A673 (cell line): ENCODE results near the gene CDKAL1. TPM values are rescaled to one million over a fixed set of nuclear protein-coding genes. Genes with fewer than 3 reads are reported as not detected.

ENCODE experiments used
- BruUV-seq: library from RNA; stranded (reverse); fragments of 400-500 nt; replicated peaks from 2 replicates; lab custom pipeline; 2021; lab: Mats Ljungman, UMichigan
- CTCF ChIA-PET: fragments of 300-600 bp; sonication (Branson Sonifier 250); formaldehyde crosslinking; loops from one replicate; lab custom pipeline; 2022; ENCODE audit warnings: antibody characterized with exemption; lab: Charles Lee
- POLR2A ChIA-PET: fragments of 300-600 bp; sonication (Branson Sonifier 250); formaldehyde crosslinking; loops from one replicate; lab custom pipeline; 2022; ENCODE audit warnings: antibody characterized with exemption; ENCODE audit not compliant: low non-redundant PET; lab: Charles Lee
- DNase-seq: peaks from one replicate; pipeline ENCODE4 v3.0.0-alpha.2; 2015; ENCODE audit warnings: low spot score
- H3K27ac ChIP-seq: fragments of 200-600 bp; sonication (generic); 2 replicates; pipeline ENCODE4 v1.5.1; 2016; ENCODE audit warnings: mixed run types, low read depth, mild to moderate bottlenecking, mixed read lengths, antibody characterized with exemption, low read length; ENCODE audit not compliant: poor library complexity, severe bottlenecking
- H3K27me3 ChIP-seq: fragments of 200-600 bp; sonication (generic); replicated peaks from 2 replicates; pipeline ENCODE4 v1.6.1; 2017; ENCODE audit warnings: mixed run types, low read depth, mild to moderate bottlenecking, mixed read lengths, antibody characterized with exemption, low read length; ENCODE audit not compliant: insufficient read depth, poor library complexity
- H3K36me3 ChIP-seq: fragments of 200-600 bp; sonication (generic); 2 replicates; pipeline ENCODE4 v1.6.1; 2016; ENCODE audit warnings: mixed run types, mild to moderate bottlenecking, mixed read lengths, antibody characterized with exemption, low read length; ENCODE audit not compliant: insufficient read depth, poor library complexity, severe bottlenecking
- H3K4me1 ChIP-seq: fragments of 200-600 bp; sonication (generic); 2 replicates; pipeline ENCODE4 v1.6.1; 2017; ENCODE audit warnings: mixed run types, mild to moderate bottlenecking, mixed read lengths, antibody characterized with exemption, low read length; ENCODE audit not compliant: insufficient read depth, poor library complexity, severe bottlenecking
- H3K4me3 ChIP-seq: fragments of 200-600 bp; sonication (generic); 2 replicates; pipeline ENCODE4 v1.5.1; 2016; ENCODE audit warnings: low read depth, mixed run types, mild to moderate bottlenecking, mixed read lengths, low read length; ENCODE audit not compliant: poor library complexity, severe bottlenecking
- H3K9me3 ChIP-seq: fragments of 200-600 bp; sonication (generic); 2 replicates; pipeline ENCODE4 v1.6.1; 2016; ENCODE audit warnings: mixed run types, low read depth, mild to moderate bottlenecking, mixed read lengths, antibody characterized with exemption, low read length; ENCODE audit not compliant: poor library complexity, severe bottlenecking
- CTCF ChIP-seq: fragments of 300-800, 200-600 bp; sonication (generic); conservative IDR thresholded peaks from 2 replicates; pipeline ENCODE4 v1.5.1; 2017; ENCODE audit warnings: low read depth, mild to moderate bottlenecking, antibody characterized with exemption, low read length, moderate library complexity, mixed read lengths
- EZH2 ChIP-seq: fragments of 200-600 bp; sonication (generic); IDR thresholded peaks from 2 replicates; pipeline ENCODE4 v1.6.1; 2017; ENCODE audit warnings: borderline replicate concordance, low read depth, mild to moderate bottlenecking, mixed read lengths, antibody characterized with exemption, low read length; ENCODE audit not compliant: poor library complexity, severe bottlenecking
- intact Hi-C: fragments of 100-400 bp; cut with micrococcal nuclease; formaldehyde crosslinking; loops from one replicate; pipeline ENCODE4 v1.10.0; 2022; ENCODE audit not compliant: unreplicated experiment
- total RNA-seq: library from RNA; stranded (reverse); gene quantifications from 2 replicates; pipeline ENCODE4 v1.2.3, GENCODE V29; 2021

The CDKAL1 gene
- total RNA-seq, 1 experiment from 2014 or later, result 35.5 TPM

DNA sequence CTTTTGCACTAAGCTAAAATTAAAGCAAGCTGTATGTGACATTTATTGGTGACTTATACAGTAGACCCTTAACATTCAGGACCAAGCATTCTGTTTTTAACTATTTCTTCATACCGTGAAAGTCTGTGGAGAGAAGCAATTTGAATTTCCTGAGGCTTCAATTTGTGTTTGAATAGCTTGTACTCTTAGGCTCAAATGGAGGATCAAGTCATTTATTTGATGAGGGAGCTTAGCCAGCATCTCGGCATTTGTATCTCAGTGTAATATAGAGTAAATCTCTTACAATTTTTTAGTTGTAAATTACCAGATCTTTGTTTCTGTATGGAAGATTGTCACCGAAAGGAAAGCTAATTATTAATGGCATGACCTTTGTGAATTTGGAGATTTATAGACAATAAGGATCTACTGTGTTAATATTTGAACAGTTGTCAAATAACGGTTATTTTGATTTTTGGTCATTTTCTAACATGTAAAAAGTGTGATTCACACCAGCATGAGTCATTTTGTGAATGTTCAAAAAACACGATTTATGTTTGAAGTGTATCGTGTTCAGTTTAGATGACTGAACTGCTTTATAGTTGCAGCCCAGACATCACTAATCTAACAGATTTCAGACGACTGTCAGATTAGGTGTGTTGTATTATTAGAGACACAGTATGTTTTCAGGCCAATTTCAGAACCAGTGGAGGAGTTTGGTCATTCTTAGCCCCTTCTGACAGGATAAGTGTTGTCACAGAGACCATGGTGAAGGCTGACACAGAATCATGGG, 332.9 kb downstream of the CDKAL1 start:
- Histone ChIP-seq H3K27ac (no peak overlapping the region), H3K9me3 (no peaks in the 10 kb centered on the region), H3K36me3 (no peaks in the 10 kb centered on the region), H3K27me3 (no peaks in the 10 kb centered on the region), H3K4me1 (peaks cover 13% of the 10 kb centered on the region), H3K4me3 (no peak overlapping the region)
- DNase-seq, result no peak
- intact Hi-C loops, result no loop called here
- TF ChIP-seq EZH2, result no peak
- TF ChIP-seq CTCF, result no peak
- ChIA-PET CTCF (no interaction called here), POLR2A (no interaction called here)
- no TSS peak for BruUV-seq

DNA sequence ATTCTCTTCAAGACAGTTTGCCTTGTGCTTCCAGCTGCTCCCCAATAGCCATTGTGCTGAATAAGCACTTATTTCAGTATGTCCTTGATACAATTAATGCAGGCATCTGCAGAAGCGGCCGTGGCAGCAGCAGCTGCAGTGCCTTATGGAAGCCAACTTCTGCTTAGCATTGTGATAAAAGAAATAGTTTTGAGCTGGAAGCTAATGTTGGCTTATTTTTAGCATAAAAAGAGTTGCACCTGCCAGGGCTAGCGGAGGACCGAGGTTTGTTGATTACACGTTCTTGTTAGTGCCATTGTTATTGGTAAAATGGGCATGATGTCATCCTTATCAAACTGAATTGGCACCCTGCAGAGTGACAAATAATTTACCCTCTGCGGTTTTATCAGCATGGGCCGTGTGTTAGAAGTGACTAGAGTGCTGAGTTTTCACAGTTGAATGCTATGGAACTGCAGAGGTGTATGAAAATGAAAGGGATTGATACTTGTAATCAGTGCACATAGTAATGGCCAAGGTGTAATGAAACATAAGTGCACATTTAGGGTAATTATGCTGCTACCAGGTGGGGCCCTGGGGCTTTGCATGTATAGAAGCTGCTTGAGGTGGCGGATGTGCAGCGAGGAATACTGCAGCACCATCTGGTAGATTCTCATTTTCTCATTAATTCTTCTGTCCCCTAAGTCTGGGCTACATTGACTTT, 334.3 kb downstream of the CDKAL1 start:
- intact Hi-C loops, result no loop called here
- ChIA-PET CTCF (no interaction called here), POLR2A (no interaction called here)
- Histone ChIP-seq H3K4me3 (no peak overlapping the region), H3K36me3 (no peaks in the 10 kb centered on the region), H3K27ac (no peak overlapping the region), H3K27me3 (no peaks in the 10 kb centered on the region), H3K9me3 (no peaks in the 10 kb centered on the region), H3K4me1 (peaks cover 13% of the 10 kb centered on the region)
- no TSS peak for BruUV-seq
- no peak for TF ChIP-seq CTCF
- TF ChIP-seq EZH2, result no peak
- DNase-seq, result no peak

DNA sequence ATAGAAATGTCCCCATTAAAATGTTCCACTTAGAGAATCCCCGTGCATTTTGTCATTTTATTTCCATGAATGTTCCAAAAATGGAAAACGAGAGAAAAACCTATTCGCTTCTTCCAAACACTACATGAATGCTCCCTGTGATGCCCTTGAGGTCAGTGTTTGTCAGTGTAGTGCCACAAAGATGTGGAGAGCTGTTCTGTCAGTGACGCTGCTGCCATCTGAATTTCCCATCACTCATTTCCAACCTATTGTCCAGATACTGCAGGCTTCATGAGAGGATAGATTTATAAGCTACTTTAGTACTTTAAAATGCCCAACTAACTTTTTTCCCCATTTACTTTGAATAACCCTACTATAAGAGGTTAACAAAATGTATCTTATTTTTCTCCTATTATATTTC, 335.8 kb downstream of the CDKAL1 start:
- TF ChIP-seq EZH2 (no peak), CTCF (no peak)
- no peak for DNase-seq
- no peaks in the 10 kb centered on the region for H3K36me3 ChIP-seq
- no peak overlapping the region for H3K4me3 ChIP-seq
- CTCF ChIA-PET, result no interaction called here
- H3K27ac ChIP-seq, result no peak overlapping the region
- no peaks in the 10 kb centered on the region for H3K9me3 ChIP-seq
- intact Hi-C loops, result loop anchor here (5.0 to 10.0 kb wide), 3 partner anchors 115 to 315 kb away; no protein-coding TSS in a partner anchor
- peaks cover 13% of the 10 kb centered on the region for H3K4me1 ChIP-seq
- BruUV-seq, result no TSS peak
- POLR2A ChIA-PET, result no interaction called here
- no peaks in the 10 kb centered on the region for H3K27me3 ChIP-seq
